Endothelial cell (in vitro differentiated cells): Measurements from ENCODE around the gene RNF6. TPM values are rescaled to one million over a fixed set of nuclear protein-coding genes. Genes with fewer than 3 reads are reported as not detected.
A peak's percentile ranks its signal among the peaks of the same experiment; 100 is the strongest.
"Not testable (repeated sequence)": the region's sequence is repeated elsewhere in the genome, so short reads cannot be mapped to it uniquely, and the experiment has no call there.

Source experiments
- DNase-seq: peaks from one replicate; pipeline ENCODE4 v3.0.0; 2021; ENCODE audit warnings: low spot score
- H3K27ac Mint-ChIP-seq: one replicate; pipeline ENCODE4 v1.8.0; 2021; ENCODE audit warnings: mixed read lengths, inconsistent platforms; ENCODE audit not compliant: unreplicated experiment
- H3K27me3 Mint-ChIP-seq: one replicate; pipeline ENCODE4 v1.8.0; 2021; ENCODE audit warnings: mild to moderate bottlenecking, moderate library complexity, mixed read lengths, inconsistent platforms; ENCODE audit not compliant: unreplicated experiment
- H3K36me3 Mint-ChIP-seq: one replicate; pipeline ENCODE4 v1.8.0; 2021; ENCODE audit warnings: mild to moderate bottlenecking, low read depth, mixed read lengths, inconsistent platforms; ENCODE audit not compliant: unreplicated experiment
- H3K4me1 Mint-ChIP-seq: one replicate; pipeline ENCODE4 v1.8.0; 2021; ENCODE audit warnings: mild to moderate bottlenecking, mixed read lengths, inconsistent platforms; ENCODE audit not compliant: unreplicated experiment
- H3K4me3 Mint-ChIP-seq: one replicate; pipeline ENCODE4 v1.8.0; 2021; ENCODE audit warnings: mild to moderate bottlenecking, mixed read lengths, inconsistent platforms; ENCODE audit not compliant: unreplicated experiment
- H3K9me3 Mint-ChIP-seq: one replicate; pipeline ENCODE4 v1.8.0; 2021; ENCODE audit warnings: mixed read lengths, inconsistent platforms; ENCODE audit not compliant: unreplicated experiment
- CTCF ChIP-seq: fragments of 200-600 bp; sonication (generic); IDR thresholded peaks from one replicate; pipeline ENCODE4 v1.5.0; 2021; ENCODE audit warnings: antibody characterized with exemption; ENCODE audit not compliant: unreplicated experiment
- total RNA-seq: library from RNA; stranded (reverse); fragmentation: NEBNext Ultra II Directional; extraction: Animal tissue kit (Norgen Biotek cat#: 25700); gene quantifications from one replicate; pipeline ENCODE4 v1.2.1, GENCODE V29; 2021; ENCODE audit not compliant: unreplicated experiment

RNF6 gene
- total RNA-seq, 1 donor from 2014 or later, result 20.2 TPM

- DNase-seq, result peak; percentile 80
- TF ChIP-seq CTCF, result no peak
- H3K36me3 Mint-ChIP-seq, result no peaks in the 10 kb centered on the region
- H3K4me1 Mint-ChIP-seq, result peaks cover 19% of the 10 kb centered on the region
- H3K27me3 Mint-ChIP-seq, result peaks cover 1% of the 10 kb centered on the region
- peak within 1 kb of the TSS; percentile 98 for H3K4me3 Mint-ChIP-seq
- peak within 1 kb of the TSS; percentile 86 for H3K27ac Mint-ChIP-seq
- no peaks in the 10 kb centered on the region for H3K9me3 Mint-ChIP-seq
These were observed 31.9 kb upstream of the RNF6 start, which contains the start of gene CDK8 for GRCh38 chr13:26253787-26254582. CDK8 (plus strand) TSS chr13:26254129; CDS start chr13:26254642, 513 bp downstream.

GRCh38 chr13:26253262-26253786, 31.2 kb upstream of the RNF6 start:
- peak overlapping the region; percentile 97 for H3K4me3 Mint-ChIP-seq
- H3K27ac Mint-ChIP-seq, result peak overlapping the region; percentile 0
- H3K36me3 Mint-ChIP-seq, result no peaks in the 10 kb centered on the region
- no peak for TF ChIP-seq CTCF
- H3K4me1 Mint-ChIP-seq, result peaks cover 19% of the 10 kb centered on the region
- peaks cover 1% of the 10 kb centered on the region for H3K27me3 Mint-ChIP-seq
- H3K9me3 Mint-ChIP-seq, result no peaks in the 10 kb centered on the region
- no peak for DNase-seq

GRCh38 chr13:26252006-26252405, 29.9 kb upstream of the RNF6 start:
- not testable (repeated sequence) for H3K36me3 Mint-ChIP-seq

GRCh38 chr13:26249551-26249950, 27.4 kb upstream of the RNF6 start:
- TF ChIP-seq CTCF, result no peak
- peaks cover 6% of the 10 kb centered on the region for H3K4me1 Mint-ChIP-seq
- no peaks in the 10 kb centered on the region for H3K9me3 Mint-ChIP-seq
- H3K27me3 Mint-ChIP-seq, result peaks cover 1% of the 10 kb centered on the region
- H3K27ac Mint-ChIP-seq, result no peak overlapping the region
- H3K4me3 Mint-ChIP-seq, result no peak overlapping the region
- DNase-seq, result no peak
- no peaks in the 10 kb centered on the region for H3K36me3 Mint-ChIP-seq

More at GRCh38 chr13:26252006-26252405, 29.9 kb upstream of the RNF6 start:
- H3K4me1 Mint-ChIP-seq, result peaks cover 14% of the 10 kb centered on the region
- not testable (repeated sequence) for DNase-seq, H3K9me3 Mint-ChIP-seq, H3K27me3 Mint-ChIP-seq, H3K27ac Mint-ChIP-seq, H3K4me3 Mint-ChIP-seq

- Mint-ChIP-seq H3K9me3 (no peaks in the 10 kb centered on the region), H3K36me3 (no peaks in the 10 kb centered on the region), H3K4me1 (peaks cover 6% of the 10 kb centered on the region), H3K27me3 (peaks cover 1% of the 10 kb centered on the region), H3K27ac (no peak overlapping the region), H3K4me3 (no peak overlapping the region)
- no peak for TF ChIP-seq CTCF
- no peak for DNase-seq
These were observed 25.5 kb upstream of the RNF6 start for GRCh38 chr13:26247608-26248007.
